ENCODE measurements around the gene ADSL.

ADSL gene

GRCh38 chr22:40418366-40419201 is 72.3 kb downstream of the ADSL start:
- DNase-seq (ENCODE audit: low spot score) = no peak

DNA sequence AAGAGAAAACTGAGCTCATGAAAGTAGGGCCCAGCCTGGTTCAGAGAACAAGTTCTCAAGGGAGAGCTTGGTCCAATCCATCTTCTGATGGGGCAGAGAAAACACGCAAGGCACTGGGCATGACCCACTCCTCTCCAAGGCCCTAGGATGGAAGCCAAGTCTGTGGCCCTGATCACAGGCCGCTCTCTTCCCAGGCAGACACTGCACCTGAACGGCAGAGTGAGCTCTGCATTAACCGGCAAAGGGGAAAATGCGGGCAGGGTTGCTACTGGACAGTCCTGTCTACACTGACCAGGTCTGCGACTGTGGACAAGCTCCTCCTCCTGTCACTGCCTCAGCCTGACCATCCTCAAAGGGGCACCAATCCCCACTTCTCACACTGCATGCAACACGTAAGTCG is 73.4 kb downstream of the ADSL start:
- no peak for DNase-seq (ENCODE audit: low spot score)

DNA sequence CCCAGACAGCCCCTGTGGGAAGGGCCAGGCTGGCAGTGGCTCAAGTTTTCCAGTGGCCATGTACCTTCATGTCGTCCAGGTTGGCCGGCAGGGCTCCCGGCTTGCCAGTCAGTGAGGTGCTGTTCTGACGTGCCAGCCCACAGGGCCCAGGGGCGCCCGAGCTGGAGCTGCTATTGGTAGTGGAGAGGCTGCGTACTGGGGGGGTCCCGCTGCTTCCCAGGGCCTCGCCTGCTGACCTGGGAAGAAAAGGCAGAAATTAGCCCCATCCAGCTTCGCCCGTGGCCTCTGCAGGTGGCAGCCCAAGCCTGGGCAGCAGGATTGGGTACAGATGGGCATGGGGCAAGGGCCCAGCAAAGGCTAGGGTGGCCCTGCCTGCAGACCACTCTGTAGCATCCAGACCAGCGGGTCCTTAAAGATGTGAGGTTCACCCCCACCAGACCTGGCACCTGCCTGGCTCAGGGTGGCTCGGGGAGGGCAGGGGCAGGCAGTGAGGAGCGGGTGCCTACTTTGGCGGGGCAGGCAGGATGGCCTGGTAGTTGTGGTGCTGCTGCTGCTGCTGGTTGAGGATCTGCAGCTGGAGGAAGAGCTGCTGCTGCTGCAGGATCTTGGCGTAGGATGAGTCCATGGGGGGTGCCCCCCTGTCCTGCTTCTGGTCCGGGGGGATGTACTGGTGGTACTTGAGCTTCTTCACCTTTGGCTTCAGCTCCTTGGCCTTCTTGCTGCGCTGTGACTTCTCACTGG is 74.2 kb downstream of the ADSL start:
- no peak for DNase-seq (ENCODE audit: low spot score)

DNA sequence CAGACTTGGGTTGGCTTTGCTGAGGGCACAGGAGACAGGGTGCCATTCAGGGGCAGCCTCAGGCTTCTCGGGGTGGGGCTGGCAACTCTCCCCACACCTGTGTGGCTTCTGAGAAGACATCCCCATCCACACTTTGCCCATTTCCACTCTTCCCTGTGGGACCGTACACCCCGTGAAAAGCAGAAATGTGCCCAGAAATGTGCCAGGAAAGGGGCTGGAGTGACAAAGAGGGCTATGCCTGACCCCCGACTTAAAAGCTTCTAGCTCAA is 74.7 kb downstream of the ADSL start:
- DNase-seq (ENCODE audit: low spot score) = no peak

GRCh38 chr22:40421941-40422340 is 75.6 kb downstream of the ADSL start:
- no peak for DNase-seq (ENCODE audit: low spot score)

- no peak for DNase-seq (ENCODE audit: low spot score)
These were observed 76.4 kb downstream of the ADSL start for GRCh38 chr22:40422558-40423309.

- no peak for DNase-seq (ENCODE audit: low spot score)
These were observed 77.0 kb downstream of the ADSL start for GRCh38 chr22:40423310-40423688.

GRCh38 chr22:40423882-40424640 is 77.8 kb downstream of the ADSL start:
- no peak for DNase-seq (ENCODE audit: low spot score)

DNA sequence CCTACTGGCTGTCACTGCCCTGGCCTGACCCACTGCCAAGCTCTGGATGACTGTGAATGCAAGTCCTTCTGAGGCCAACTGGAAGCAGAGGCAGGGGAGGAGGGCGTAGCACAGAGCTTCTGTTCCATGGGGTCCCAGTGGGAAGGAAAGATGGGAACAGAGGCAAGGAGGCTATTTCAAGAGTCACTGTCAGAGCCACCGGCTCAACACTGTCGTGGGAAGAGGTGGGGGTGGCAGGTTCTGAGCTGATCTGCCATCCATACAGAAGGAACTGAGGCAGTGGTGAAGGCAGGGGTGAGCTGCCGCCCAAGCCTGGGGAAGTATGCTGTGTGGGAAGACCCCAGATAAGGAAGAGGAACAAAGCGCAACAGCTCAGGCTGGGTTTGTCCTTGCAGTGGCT is 78.8 kb downstream of the ADSL start:
- no peak for DNase-seq (ENCODE audit: low spot score)

- DNase-seq (ENCODE audit: low spot score) = no peak
These were observed 80.5 kb downstream of the ADSL start for GRCh38 chr22:40426594-40427333.

DNA sequence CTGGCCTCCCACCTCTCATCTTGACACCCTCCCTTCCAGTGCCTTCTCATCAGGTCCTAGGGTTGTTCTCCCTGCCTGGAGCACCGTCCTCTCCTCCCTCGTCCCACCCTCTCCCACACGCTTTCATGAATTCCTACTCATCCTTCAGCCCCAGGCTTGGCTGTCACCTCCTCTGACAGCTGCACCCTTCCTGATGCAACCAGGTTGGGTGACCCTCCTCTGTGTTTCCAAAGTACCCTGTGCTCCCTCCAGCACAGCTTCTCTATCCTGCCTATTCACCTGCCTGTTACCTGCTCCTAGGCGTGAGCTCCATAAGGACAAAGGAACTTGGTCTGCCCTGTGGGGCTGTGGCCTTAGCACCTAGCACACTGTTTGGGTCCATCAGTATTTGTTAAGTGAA is 82.5 kb downstream of the ADSL start:
- DNase-seq (ENCODE audit: low spot score) = no peak

DNA sequence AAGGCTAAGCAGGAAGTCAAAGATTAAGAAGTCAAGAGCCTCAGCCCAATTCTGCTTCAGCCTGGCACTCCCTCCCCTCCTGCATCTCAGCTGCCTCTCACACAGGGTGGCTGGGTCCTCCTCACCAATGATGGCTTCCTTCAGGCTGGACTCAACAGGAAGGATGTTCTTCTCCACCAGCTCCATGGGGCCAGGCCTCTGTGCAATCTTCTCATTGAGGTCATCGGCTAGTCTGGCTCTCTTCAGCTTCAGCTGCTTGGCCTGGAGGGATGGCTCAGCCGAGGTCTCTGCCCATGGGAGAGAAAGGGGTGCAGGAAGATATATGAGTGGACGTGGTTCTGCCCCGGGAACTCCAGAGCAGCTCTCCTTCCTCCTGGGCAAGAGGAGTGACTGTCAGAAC is 83.2 kb downstream of the ADSL start:
- DNase-seq (ENCODE audit: low spot score) = no peak

DNA sequence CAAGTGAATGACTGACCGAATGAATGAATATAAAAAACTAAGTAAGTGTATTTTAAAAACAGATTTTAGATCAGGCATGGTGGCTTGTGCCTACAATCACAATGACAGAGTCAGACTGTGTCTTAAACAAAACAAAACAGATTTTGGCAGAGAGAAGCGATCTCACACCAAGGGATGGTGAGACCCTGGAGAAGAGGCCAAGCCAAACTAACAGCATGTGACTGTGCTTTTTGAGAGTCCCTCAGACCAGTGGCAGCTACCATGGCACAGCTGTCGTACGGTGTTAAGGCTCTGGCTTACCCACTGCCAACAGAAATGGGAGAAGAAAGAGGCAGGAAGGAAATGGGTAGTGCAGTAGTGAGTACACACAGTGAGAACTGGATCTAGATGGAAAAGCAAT is 84.7 kb downstream of the ADSL start:
- DNase-seq (ENCODE audit: low spot score) = no peak

DNA sequence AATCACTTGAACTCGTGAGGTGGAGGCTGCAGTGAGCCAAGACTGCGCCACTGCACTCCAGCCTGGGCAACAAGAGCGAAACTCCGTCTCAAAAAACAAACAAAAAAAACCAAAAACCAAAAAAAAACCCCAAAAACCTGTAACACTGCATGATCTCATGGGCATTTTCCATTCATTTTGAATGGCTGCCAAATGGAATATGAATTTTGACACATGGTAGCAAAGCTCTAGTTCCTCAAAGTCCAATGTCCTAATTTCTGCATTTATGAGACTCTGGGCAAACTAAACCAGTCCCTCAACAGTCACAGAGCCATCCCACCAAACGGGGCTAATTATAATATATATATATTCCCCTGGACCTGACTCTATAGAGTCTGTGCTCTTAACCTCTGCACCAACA is 85.9 kb downstream of the ADSL start:
- no peak for DNase-seq (ENCODE audit: low spot score)

GRCh38 chr22:40432625-40433024 is 86.3 kb downstream of the ADSL start:
- no peak for DNase-seq (ENCODE audit: low spot score)

DNA sequence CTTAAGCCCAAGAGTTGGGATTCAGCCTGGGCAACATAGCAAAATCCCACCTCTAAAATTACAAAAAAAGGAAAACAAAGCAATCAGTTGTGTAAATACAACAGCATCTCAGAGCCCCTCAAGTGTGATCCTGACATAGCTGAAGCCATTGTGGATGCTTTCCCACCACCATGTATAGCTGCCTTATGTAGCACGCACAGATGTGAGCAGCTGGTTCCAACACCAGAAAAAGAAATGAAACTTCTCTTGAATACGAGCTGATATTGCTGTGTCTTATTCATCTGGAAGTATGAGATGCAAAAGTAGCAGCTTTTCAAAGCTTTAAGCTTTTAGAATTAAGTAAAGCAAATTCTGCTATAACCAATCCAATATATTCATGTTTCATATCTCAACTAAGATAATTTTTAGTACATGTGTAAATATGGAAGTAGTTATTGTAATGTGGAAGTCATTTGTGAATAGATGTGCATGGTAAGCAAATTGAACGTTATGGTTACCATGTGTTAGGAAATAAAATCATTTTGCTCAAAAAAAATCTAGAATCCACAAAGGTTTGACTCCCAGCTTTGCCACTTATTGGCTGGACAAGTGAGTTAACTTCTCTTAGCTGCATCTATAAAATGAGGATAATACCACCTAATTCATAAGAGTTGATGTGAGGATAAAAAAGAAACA is 87.3 kb downstream of the ADSL start:
- no peak for DNase-seq (ENCODE audit: low spot score)

- DNase-seq (ENCODE audit: low spot score) = no peak
These were observed 87.8 kb downstream of the ADSL start for GRCh38 chr22:40434106-40434505.

- no peak for DNase-seq (ENCODE audit: low spot score)
These were observed 88.4 kb downstream of the ADSL start for GRCh38 chr22:40434745-40435144.

- DNase-seq (ENCODE audit: low spot score) = peak; percentile 55
These were observed 90.5 kb downstream of the ADSL start for GRCh38 chr22:40436505-40437431.

Measured in HuH-7 (cell line).